HepG2 (cell line): Measurements from ENCODE around the gene NEIL3. TPM values are rescaled to one million over a fixed set of nuclear protein-coding genes. Genes with fewer than 3 reads are reported as not detected.

ENCODE experiments used
- ATAC-seq: fragments of 200-7000 bp; cut with Tn5 transposase; 3 replicates; pipeline ENCODE4 v1.9.1; 2020; ENCODE audit warnings: mild to moderate bottlenecking, moderate library complexity
- BruUV-seq: library from RNA; stranded (reverse); fragments of 400-500 nt; replicated peaks from 2 replicates; lab custom pipeline; 2021; lab: Mats Ljungman, UMichigan
- CTCF ChIA-PET: fragments of 300-600 bp; formaldehyde crosslinking; extraction: SDS; loops from one replicate; lab custom pipeline; 2021; ENCODE audit warnings: low total read pairs, inconsistent platforms, low intra/inter-chr PET ratio; lab: Yijun Ruan, JAX
- POLR2A ChIA-PET: fragments of 350-600 bp; sonication (Branson Sonifier 250); formaldehyde crosslinking; loops from one replicate; lab custom pipeline; 2020; ENCODE audit warnings: antibody characterized with exemption, inconsistent platforms; lab: Yijun Ruan, JAX
- DNase-seq: peaks from one replicate; pipeline ENCODE4 v3.0.0-alpha.2; 2015; ENCODE audit warnings: low spot score
- FAIRE-seq: peaks from 3 replicates; lab custom pipeline; 2011; peaks lifted over from hg19 to GRCh38; lab: Jason Lieb, UNC
- H2AFZ ChIP-seq: one replicate; pipeline ENCODE4 v1.6.1; 2011; ENCODE audit warnings: low read length, inconsistent platforms
- H3K27ac ChIP-seq: fragments of 300-600 bp; 3 replicates; pipeline ENCODE4 v1.8.0; 2011; ENCODE audit warnings: mixed run types, mild to moderate bottlenecking, mixed read lengths, low read length, inconsistent platforms; ENCODE audit not compliant: insufficient read depth; ENCODE audit errors: extremely low read length
- H3K27me3 ChIP-seq, 2 experiments: fragments of 200-600 bp in 1 of 2; 2 replicates in 1 of 2; 3 replicates in 1 of 2; pipeline versions ENCODE4 v1.6.0 to v1.8.0; 2011; ENCODE audit warnings: low read length in 2 of 2, mild to moderate bottlenecking in 2 of 2, moderate library complexity in 2 of 2, inconsistent platforms in 1 of 2; ENCODE audit not compliant: insufficient read depth in 2 of 2, control insufficient read depth in 1 of 2
- H3K36me3 ChIP-seq, 2 experiments: fragments of 200-600 bp in 1 of 2; replicated peaks in 1 of 2; 2 replicates in 1 of 2; 3 replicates in 1 of 2; pipeline versions ENCODE4 v1.5.1 to v1.8.0; 2011; ENCODE audit warnings: low read length in 2 of 2, inconsistent platforms in 1 of 2; ENCODE audit not compliant: insufficient read depth in 2 of 2, control insufficient read depth in 1 of 2
- H3K4me1 ChIP-seq: 2 replicates; pipeline ENCODE4 v1.5.1; 2012; ENCODE audit warnings: low read length, inconsistent platforms; ENCODE audit not compliant: insufficient read depth
- H3K4me2 ChIP-seq: 2 replicates; pipeline ENCODE4 v1.6.0; 2011; ENCODE audit warnings: low read depth, low read length, inconsistent platforms
- H3K4me3 ChIP-seq, 3 experiments: fragments of 200-600 bp in 1 of 3; sonication (generic), shearing (Covaris generic) in 1 of 3; replicated peaks in 1 of 3; 2 replicates each; pipeline ENCODE4 v1.5.1; 2011 to 2016; ENCODE audit warnings: low read length in 3 of 3, inconsistent platforms in 2 of 3, low read depth in 2 of 3, mild to moderate bottlenecking in 2 of 3, control low read depth in 1 of 3, mixed read lengths in 1 of 3; ENCODE audit not compliant: insufficient read depth in 1 of 3
- H3K79me2 ChIP-seq: one replicate; pipeline ENCODE4 v1.6.1; 2011; ENCODE audit warnings: low read length, inconsistent platforms; ENCODE audit not compliant: insufficient read depth
- H3K9ac ChIP-seq: 2 replicates; pipeline ENCODE4 v1.6.0; 2011; ENCODE audit warnings: mild to moderate bottlenecking, low read depth, low read length, inconsistent platforms; ENCODE audit not compliant: insufficient read depth
- H3K9me3 ChIP-seq: 2 replicates; pipeline ENCODE4 v1.5.1; 2012; ENCODE audit warnings: mild to moderate bottlenecking, low read length
- H4K20me1 ChIP-seq: 2 replicates; pipeline ENCODE4 v1.6.0; 2011; ENCODE audit warnings: inconsistent platforms, mild to moderate bottlenecking, low read length, moderate library complexity; ENCODE audit not compliant: insufficient read depth
- ATM ChIP-seq: fragments of 450-650 bp; IDR thresholded peaks from 2 replicates; pipeline ENCODE4 v1.7.1; 2017; ENCODE audit warnings: mild to moderate bottlenecking, borderline replicate concordance
- HES4 ChIP-seq: sonication (generic); formaldehyde crosslinking; IDR thresholded peaks from 2 replicates; pipeline ENCODE4 v1.9.0; 2021; ENCODE audit warnings: mild to moderate bottlenecking, missing genetic modification reagents, borderline replicate concordance
- IRF1 ChIP-seq: sonication (generic); formaldehyde crosslinking; IDR thresholded peaks from 2 replicates; pipeline ENCODE4 v1.4.0; 2020; ENCODE audit warnings: low read depth, mild to moderate bottlenecking, missing genetic modification reagents
- KDM3A ChIP-seq: IDR thresholded peaks from 2 replicates; pipeline ENCODE4 v1.6.1; 2018; ENCODE audit warnings: low read depth, missing compliant biosample characterization
- MED13 ChIP-seq: sonication (generic); formaldehyde crosslinking; IDR thresholded peaks from 2 replicates; pipeline ENCODE4 v1.5.0; 2020; ENCODE audit warnings: missing genetic modification reagents
- NCOA2 ChIP-seq: sonication (generic); formaldehyde crosslinking; IDR thresholded peaks from 2 replicates; pipeline ENCODE4 v1.8.0; 2022; ENCODE audit warnings: inconsistent platforms
- PHF5A ChIP-seq: IDR thresholded peaks from one replicate; pipeline ENCODE4 v1.6.1; 2018; ENCODE audit warnings: low read depth, missing genetic modification reagents; ENCODE audit not compliant: unreplicated experiment
- REL ChIP-seq: sonication (generic); formaldehyde crosslinking; conservative IDR thresholded peaks from 2 replicates; pipeline ENCODE4 v1.8.0; 2022; ENCODE audit warnings: mild to moderate bottlenecking, missing genetic modification reagents, moderate library complexity
- RFXANK ChIP-seq: IDR thresholded peaks from 2 replicates; pipeline ENCODE4 v1.6.1; 2016
- SIN3A ChIP-seq: IDR thresholded peaks from 2 replicates; pipeline ENCODE4 v1.6.1; 2011; ENCODE audit warnings: low read depth, mild to moderate bottlenecking, control low read depth, low read length, borderline replicate concordance
- SP4 ChIP-seq: sonication (generic); formaldehyde crosslinking; IDR thresholded peaks from 2 replicates; pipeline ENCODE4 v1.8.1; 2023; ENCODE audit warnings: mild to moderate bottlenecking, missing genetic modification reagents
- ZNF101 ChIP-seq: sonication (generic); formaldehyde crosslinking; IDR thresholded peaks from 2 replicates; pipeline ENCODE4 v1.4.0; 2020; ENCODE audit warnings: mild to moderate bottlenecking, low read depth, missing genetic modification reagents, borderline replicate concordance
- ZNF407 ChIP-seq: sonication (generic); formaldehyde crosslinking; IDR thresholded peaks from one replicate; pipeline ENCODE4 v1.5.1; 2020; ENCODE audit warnings: mild to moderate bottlenecking, missing genetic modification reagents; ENCODE audit errors: not compliant biosample characterization
- ZNF552 ChIP-seq: sonication (generic); formaldehyde crosslinking; IDR thresholded peaks from 2 replicates; pipeline ENCODE4 v1.9.0; 2022; ENCODE audit warnings: missing genetic modification reagents, mild to moderate bottlenecking, borderline replicate concordance
- ZNF674 ChIP-seq: sonication (generic); formaldehyde crosslinking; IDR thresholded peaks from 2 replicates; pipeline ENCODE4 v1.5.0; 2020; ENCODE audit warnings: low read depth, mild to moderate bottlenecking, missing genetic modification reagents
- ZNF782 ChIP-seq: sonication (generic); formaldehyde crosslinking; IDR thresholded peaks from 2 replicates; pipeline ENCODE4 v1.4.0; 2020; ENCODE audit warnings: missing genetic modification reagents, mild to moderate bottlenecking, borderline replicate concordance
- WGBS: methylation state at CpG from one replicate; pipeline ENCODE4 v1.1.6; 2017; ENCODE audit warnings: low lambda C conversion rate; 5-methylcytosine and 5-hydroxymethylcytosine counted together
- in situ Hi-C: cut with HindIII; loops from 2 replicates; pipeline ENCODE4 v1.10.0; 2017; ENCODE audit warnings: low pct_unique_long_range_greater_than_20kb; ENCODE audit not compliant: extremely low pct_ligation_motif_present
- intact Hi-C: fragments of 100-400 bp; cut with micrococcal nuclease; formaldehyde crosslinking; loops from one replicate; pipeline ENCODE4 v1.10.0; 2022; ENCODE audit not compliant: unreplicated experiment
- polyA plus RNA-seq, 8 experiments: library from polyadenylated mRNA; depleted of rRNA in 3 of 8; stranded (reverse) in 7 of 8; unstranded in 1 of 8; fragments of >200 nt; fragmentation: Illumina TruSeq in 4 of 8; extraction: Trizol in 4 of 8; gene quantifications; 2 replicates each; pipeline versions ENCODE4 v1.2.1 to v1.2.3, GENCODE V29; 2011 to 2016; ENCODE audit warnings: low read depth in 4 of 8, missing spikeins in 1 of 8, mixed read lengths in 1 of 8; ENCODE audit not compliant: insufficient read depth in 1 of 8
- total RNA-seq, 5 experiments: library from RNA; depleted of rRNA; stranded (reverse); fragments of >200 nt; fragmentation: Illumina TruSeq; extraction: Trizol; gene quantifications; 2 replicates each; pipeline ENCODE4 v1.2.3, GENCODE V29; 2016; ENCODE audit warnings: low read depth in 1 of 5

NEIL3 gene
- total and polyA plus RNA-seq, 2 of the 13 experiments (the other 11 are each of a cell fraction or from before 2014, with no cell fraction given) = 3.5 to 8.4 TPM

- TF ChIP-seq ATM (no peak), PHF5A (CRISPR knock-in tag) (no peak)
- TF ChIP-seq, all 625 proteins: peak for 0
These were observed 22.4 kb upstream of the NEIL3 start (continued) for GRCh38 chr4:177287255-177287654.

- ChIA-PET CTCF (no interaction called here), POLR2A (no interaction called here)
- no peak for ATAC-seq
- BruUV-seq = no TSS peak
- FAIRE-seq = no peak
- Histone ChIP-seq H3K27me3 (no peaks in the 10 kb centered on the region), H4K20me1 (no peaks in the 10 kb centered on the region), H3K27ac (no peak overlapping the region), H2AFZ (no peak overlapping the region), H3K9me3 (no peaks in the 10 kb centered on the region), H3K4me3 (no peak overlapping the region), H3K4me2 (no peak overlapping the region), H3K36me3 (no peaks in the 10 kb centered on the region), H3K4me1 (no peaks in the 10 kb centered on the region), H3K9ac (no peak overlapping the region), H3K79me2 (no peaks in the 10 kb centered on the region)
- WGBS = 0% methylated on average over 1 of the region's 1 CpG
- in situ Hi-C loops = no loop called here
- intact Hi-C loops = no loop called here
- no peak for DNase-seq
- TF ChIP-seq KDM3A = no peak
- TF ChIP-seq SP4 (CRISPR knock-in tag) = no peak
- TF ChIP-seq RFXANK (CRISPR knock-in tag) = no peak
- TF ChIP-seq MED13 (CRISPR knock-in tag) = no peak
- TF ChIP-seq HES4 (CRISPR knock-in tag) = no peak
- no peak for TF ChIP-seq ZNF552 (CRISPR knock-in tag)
- TF ChIP-seq REL (CRISPR knock-in tag) = no peak
- no peak for TF ChIP-seq ZNF674 (CRISPR knock-in tag)
- no peak for TF ChIP-seq NCOA2
- no peak for TF ChIP-seq SIN3A
- no peak for TF ChIP-seq ZNF101
- no peak for TF ChIP-seq IRF1
- TF ChIP-seq ZNF407 = no peak
- no peak for TF ChIP-seq ZNF782 (CRISPR knock-in tag)
These were observed 21.3 kb upstream of the NEIL3 start for GRCh38 chr4:177288335-177288734.
